ENCODE data around the gene MPP3. TPM values are rescaled to one million over a fixed set of nuclear protein-coding genes. Genes with fewer than 3 reads are reported as not detected.

MPP3 gene
- total RNA-seq, 1 experiment from 2014 or later: 6.9 TPM

DNA sequence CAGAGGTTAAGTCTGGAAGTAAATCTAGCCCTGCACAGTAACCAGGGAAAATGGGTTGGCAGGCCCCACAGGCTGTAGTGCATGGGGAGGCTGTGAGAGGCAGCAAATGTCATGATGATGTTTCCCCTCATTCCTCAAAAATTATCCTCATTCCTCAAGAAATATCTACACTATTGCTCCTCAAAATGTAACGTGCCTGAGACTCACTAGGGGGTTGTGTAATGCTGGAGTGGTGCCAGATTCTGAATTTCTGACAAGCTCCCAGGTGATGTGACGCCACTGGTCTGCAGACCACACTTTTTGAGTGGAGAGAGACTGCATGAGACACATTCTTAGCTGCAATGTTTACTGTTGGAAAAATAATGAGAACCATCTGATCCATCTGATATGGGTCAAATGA lies 1.2 kb upstream of the MPP3 start:
- Histone ChIP-seq H4K8ac (replicated peaks; ENCODE audit: insufficient read length, low read depth, low read length) (no peak overlapping the region), H3K79me2 (ENCODE audit: insufficient read depth, low read length) (no peaks in the 10 kb centered on the region), H2BK20ac (ENCODE audit: low read depth, low read length, poor library complexity, severe bottlenecking) (no peak overlapping the region), H2BK120ac (ENCODE audit: low read depth, low read length, poor library complexity, severe bottlenecking) (no peak overlapping the region), H3K14ac (ENCODE audit: insufficient read depth, low read length) (no peak overlapping the region), H3K56ac (ENCODE audit: insufficient read length, low read depth, low read length) (no peak overlapping the region), H3K4me2 (ENCODE audit: insufficient read depth, insufficient read length, low read length) (peak overlapping the region; percentile 37), H3K18ac (ENCODE audit: insufficient read length, low read depth, low read length) (no peak overlapping the region), H3K4ac (ENCODE audit: low read depth, low read length) (no peak overlapping the region), H2BK15ac (ENCODE audit: low read depth, low read length) (no peak overlapping the region), H2AFZ (ENCODE audit: low read length) (no peak overlapping the region), H3K9ac (ENCODE audit: extremely low read depth, insufficient read length, low read length) (no peak overlapping the region), H3K4me1 (ENCODE audit: insufficient read depth, low read length) (no peaks in the 10 kb centered on the region), H3K79me1 (ENCODE audit: insufficient read depth, low read depth, low read length, poor library complexity, severe bottlenecking) (no peaks in the 10 kb centered on the region), H3K23me2 (ENCODE audit: insufficient read length, low read depth, low read length, poor library complexity, severe bottlenecking) (peaks cover 4% of the 10 kb centered on the region), H2AK5ac (ENCODE audit: insufficient read length, low read length) (no peak overlapping the region), H4K20me1 (ENCODE audit: control insufficient read depth, insufficient read depth, insufficient read length) (no peaks in the 10 kb centered on the region), H3K27me3 (ENCODE audit: insufficient read depth, low read length) (peaks cover 6% of the 10 kb centered on the region; the same call in 1 of the 2 replicates), H4K91ac (ENCODE audit: insufficient read length, low read depth, low read length) (no peak overlapping the region), H3K27ac (ENCODE audit: insufficient read length, low read depth, low read length) (no peak overlapping the region), H3T11ph (ENCODE audit: low read length) (no peak overlapping the region), H3K23ac (ENCODE audit: insufficient read length, low read depth, low read length) (no peak overlapping the region), H3K9me3 (ENCODE audit: control insufficient read depth, low read depth, low read length) (no peaks in the 10 kb centered on the region), H2BK12ac (ENCODE audit: insufficient read length, low read depth, low read length) (no peak overlapping the region), H4K5ac (ENCODE audit: insufficient read length, low read depth, low read length) (no peak overlapping the region), H2BK5ac (ENCODE audit: insufficient read length, low read length) (no peak overlapping the region)
- no peak for DNase-seq
- Mint-ChIP-seq H3K27ac (no peak overlapping the region), H3K9me3 (peaks cover 11 to 14% of the 10 kb centered on the region in 2 experiments), H3K4me1 (peaks cover 16 to 23% of the 10 kb centered on the region in 2 experiments), H3K27me3 (ENCODE audit: low read depth) (peaks cover 48% of the 10 kb centered on the region), H3K36me3 (ENCODE audit: insufficient read depth in 1 of 3, low read depth in 3 of 3) (peaks cover 8 to 24% (median 8%) of the 10 kb centered on the region in 3 experiments), H3K4me3 (peak overlapping the region; percentile 79 to 91)
- no CpG with 5 or more reads among the region's 2 CpGs for WGBS (ENCODE audit: extremely low coverage, insufficient read length, low lambda C conversion rate)
- TF ChIP-seq CTCF (conservative IDR thresholded peaks at IDR 0.05): no peak

Data from H9 (cell line).